ENCODE results near the gene PIK3C2G. TPM values are rescaled to one million over a fixed set of nuclear protein-coding genes. Genes with fewer than 3 reads are reported as not detected.
"Not testable (repeated sequence)": the region's sequence is repeated elsewhere in the genome, so short reads cannot be mapped to it uniquely, and the experiment has no call there.

PIK3C2G gene
- total RNA-seq, 1 donor from 2014 or later = 26.0 TPM

DNA sequence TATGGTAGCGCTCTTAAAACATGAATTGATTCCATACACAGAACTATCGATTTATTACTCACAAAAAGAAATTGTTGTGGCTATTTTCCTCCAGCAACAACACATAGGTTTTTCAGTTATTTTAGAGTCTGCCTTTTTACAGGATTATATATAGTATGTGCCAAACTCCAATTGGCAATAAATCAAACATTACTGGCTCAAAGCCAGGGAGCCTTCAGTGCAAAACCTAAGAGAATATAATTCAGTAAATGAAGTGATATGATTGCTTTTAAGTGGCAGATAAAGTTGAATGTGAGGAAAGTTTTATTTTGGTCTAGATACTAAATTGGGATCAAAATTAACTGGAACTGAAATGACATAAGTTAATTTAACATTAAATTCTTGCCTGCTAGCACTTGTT lies 234.8 kb downstream of the PIK3C2G start:
- Mint-ChIP-seq H3K27me3 (no peaks in the 10 kb centered on the region), H3K27ac (no peak overlapping the region), H3K36me3 (ENCODE audit: insufficient read depth) (peaks cover 26% of the 10 kb centered on the region), H3K9me3 (ENCODE audit: low read depth) (peaks cover 5% of the 10 kb centered on the region), H3K4me3 (ENCODE audit: low read depth) (no peak overlapping the region), H3K4me1 (ENCODE audit: low read depth) (peaks cover under 1% of the 10 kb centered on the region)
- no peak for DNase-seq (ENCODE audit: low spot score, unreplicated experiment)
- TF ChIP-seq, protein P1, sequence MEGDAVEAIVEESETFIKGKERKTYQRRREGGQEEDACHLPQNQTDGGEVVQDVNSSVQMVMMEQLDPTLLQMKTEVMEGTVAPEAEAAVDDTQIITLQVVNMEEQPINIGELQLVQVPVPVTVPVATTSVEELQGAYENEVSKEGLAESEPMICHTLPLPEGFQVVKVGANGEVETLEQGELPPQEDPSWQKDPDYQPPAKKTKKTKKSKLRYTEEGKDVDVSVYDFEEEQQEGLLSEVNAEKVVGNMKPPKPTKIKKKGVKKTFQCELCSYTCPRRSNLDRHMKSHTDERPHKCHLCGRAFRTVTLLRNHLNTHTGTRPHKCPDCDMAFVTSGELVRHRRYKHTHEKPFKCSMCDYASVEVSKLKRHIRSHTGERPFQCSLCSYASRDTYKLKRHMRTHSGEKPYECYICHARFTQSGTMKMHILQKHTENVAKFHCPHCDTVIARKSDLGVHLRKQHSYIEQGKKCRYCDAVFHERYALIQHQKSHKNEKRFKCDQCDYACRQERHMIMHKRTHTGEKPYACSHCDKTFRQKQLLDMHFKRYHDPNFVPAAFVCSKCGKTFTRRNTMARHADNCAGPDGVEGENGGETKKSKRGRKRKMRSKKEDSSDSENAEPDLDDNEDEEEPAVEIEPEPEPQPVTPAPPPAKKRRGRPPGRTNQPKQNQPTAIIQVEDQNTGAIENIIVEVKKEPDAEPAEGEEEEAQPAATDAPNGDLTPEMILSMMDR (IDR thresholded peaks at IDR 0.05; ENCODE audit: unreplicated experiment) = no peak

- H3K27ac Mint-ChIP-seq; H3K4me3 Mint-ChIP-seq (ENCODE audit: low read depth); H3K27me3 Mint-ChIP-seq; DNase-seq (ENCODE audit: low spot score, unreplicated experiment); H3K9me3 Mint-ChIP-seq (ENCODE audit: low read depth): not testable (repeated sequence)
- peaks cover 25% of the 10 kb centered on the region for H3K36me3 Mint-ChIP-seq (ENCODE audit: insufficient read depth)
- peaks cover 19% of the 10 kb centered on the region for H3K4me1 Mint-ChIP-seq (ENCODE audit: low read depth)
Observed at GRCh38 chr12:18500160-18500574, 238.8 kb downstream of the PIK3C2G start.

GRCh38 chr12:18500736-18501135 lies 239.4 kb downstream of the PIK3C2G start:
- not testable (repeated sequence) for DNase-seq (ENCODE audit: low spot score, unreplicated experiment); H3K4me3 Mint-ChIP-seq (ENCODE audit: low read depth); H3K27me3 Mint-ChIP-seq; H3K27ac Mint-ChIP-seq; H3K9me3 Mint-ChIP-seq (ENCODE audit: low read depth)
- Mint-ChIP-seq H3K4me1 (ENCODE audit: low read depth) (peaks cover 19% of the 10 kb centered on the region), H3K36me3 (ENCODE audit: insufficient read depth) (peaks cover 26% of the 10 kb centered on the region)

- Mint-ChIP-seq H3K27me3 (no peaks in the 10 kb centered on the region), H3K36me3 (ENCODE audit: insufficient read depth) (peaks cover 25% of the 10 kb centered on the region), H3K27ac (no peak overlapping the region), H3K9me3 (ENCODE audit: low read depth) (peaks cover 5% of the 10 kb centered on the region), H3K4me3 (ENCODE audit: low read depth) (no peak overlapping the region), H3K4me1 (ENCODE audit: low read depth) (peaks cover 19% of the 10 kb centered on the region)
- DNase-seq (ENCODE audit: low spot score, unreplicated experiment) = no peak
- TF ChIP-seq, protein P1 (IDR thresholded peaks at IDR 0.05; ENCODE audit: unreplicated experiment) = no peak
Observed at GRCh38 chr12:18502422-18502968, 241.2 kb downstream of the PIK3C2G start.

- TF ChIP-seq, protein P1 (IDR thresholded peaks at IDR 0.05; ENCODE audit: unreplicated experiment) = no peak
- no peak overlapping the region for H3K4me3 Mint-ChIP-seq (ENCODE audit: low read depth)
- H3K27ac Mint-ChIP-seq = no peak overlapping the region
- H3K27me3 Mint-ChIP-seq = no peaks in the 10 kb centered on the region
- H3K4me1 Mint-ChIP-seq (ENCODE audit: low read depth) = peaks cover 2% of the 10 kb centered on the region
- peaks cover 51% of the 10 kb centered on the region for H3K9me3 Mint-ChIP-seq (ENCODE audit: low read depth)
- peaks cover 43% of the 10 kb centered on the region for H3K36me3 Mint-ChIP-seq (ENCODE audit: insufficient read depth)
- DNase-seq (ENCODE audit: low spot score, unreplicated experiment) = no peak
Observed at GRCh38 chr12:18521461-18521860, 260.1 kb downstream of the PIK3C2G start.

DNA sequence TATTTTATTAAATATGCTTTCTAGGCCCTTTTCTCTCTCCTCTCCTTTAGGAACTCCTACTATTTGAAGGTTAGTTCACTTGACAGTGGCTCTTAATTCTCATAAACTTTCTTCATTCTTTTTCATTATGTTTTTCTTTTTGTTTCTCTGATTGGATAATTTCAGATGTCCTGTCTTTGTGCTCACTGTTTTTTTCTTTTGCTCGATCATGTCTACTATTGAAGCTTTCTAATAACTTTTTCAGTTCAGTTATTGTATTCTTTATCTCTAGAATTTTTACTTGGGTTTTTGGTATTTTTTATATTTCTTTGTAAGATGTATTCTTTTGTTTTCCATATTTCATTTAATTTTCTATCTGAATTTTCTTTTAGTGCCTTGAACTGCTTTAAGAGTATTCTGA lies 261.5 kb downstream of the PIK3C2G start:
- no peak overlapping the region for H3K27ac Mint-ChIP-seq
- no peak overlapping the region for H3K4me3 Mint-ChIP-seq (ENCODE audit: low read depth)
- H3K27me3 Mint-ChIP-seq = no peaks in the 10 kb centered on the region
- TF ChIP-seq, protein P1 (IDR thresholded peaks at IDR 0.05; ENCODE audit: unreplicated experiment) = no peak
- no peak for DNase-seq (ENCODE audit: low spot score, unreplicated experiment)
- peaks cover 40% of the 10 kb centered on the region for H3K9me3 Mint-ChIP-seq (ENCODE audit: low read depth)
- H3K36me3 Mint-ChIP-seq (ENCODE audit: insufficient read depth) = peaks cover 32% of the 10 kb centered on the region
- H3K4me1 Mint-ChIP-seq (ENCODE audit: low read depth) = no peaks in the 10 kb centered on the region

DNA sequence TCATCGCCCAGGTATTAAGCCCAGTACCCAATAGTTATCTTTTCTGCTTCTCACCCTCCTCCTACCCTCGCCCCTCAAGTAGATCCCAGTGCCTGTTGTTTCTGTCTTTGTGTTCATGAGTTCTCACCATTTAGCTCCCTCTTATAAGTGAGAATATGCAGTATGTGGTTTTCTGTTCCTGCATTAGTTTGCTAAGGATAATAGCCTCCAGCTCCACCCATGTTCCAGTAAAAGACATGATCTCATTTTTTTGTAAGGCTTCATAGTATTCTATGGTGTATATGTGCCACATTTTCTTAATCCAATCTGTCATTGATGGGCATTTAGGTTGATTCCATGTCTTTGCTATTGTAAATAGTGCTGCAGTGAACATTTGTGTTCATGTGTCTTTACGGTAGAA lies 281.2 kb downstream of the PIK3C2G start:
- H3K27ac Mint-ChIP-seq = not testable (repeated sequence)

More for the DNA sequence above, 281.2 kb downstream of the PIK3C2G start:
- H3K9me3 Mint-ChIP-seq (ENCODE audit: low read depth); H3K36me3 Mint-ChIP-seq (ENCODE audit: insufficient read depth); H3K4me3 Mint-ChIP-seq (ENCODE audit: low read depth); DNase-seq (ENCODE audit: low spot score, unreplicated experiment); H3K27me3 Mint-ChIP-seq: not testable (repeated sequence)
- H3K4me1 Mint-ChIP-seq (ENCODE audit: low read depth) = peaks cover 11% of the 10 kb centered on the region
